Astrocyte (in vitro differentiated cells and primary cell): ENCODE results near the gene MEIOSIN. TPM values are rescaled to one million over a fixed set of nuclear protein-coding genes. Genes with fewer than 3 reads are reported as not detected.

Experiments
- DNase-seq: peaks from one replicate; pipeline ENCODE4 v3.0.0-alpha.2; 2010; ENCODE audit warnings: low read depth
- FAIRE-seq: peaks from 2 replicates; lab custom pipeline; 2011; peaks lifted over from hg19 to GRCh38; lab: Jason Lieb, UNC
- H2AFZ ChIP-seq: 2 replicates; pipeline ENCODE4 v1.6.0; 2012; ENCODE audit warnings: low read depth, low read length, inconsistent platforms
- H3K27ac ChIP-seq: 2 replicates; pipeline ENCODE4 v1.5.1; 2011; ENCODE audit warnings: low read depth, low read length, inconsistent platforms
- H3K27me3 ChIP-seq: 2 replicates; pipeline ENCODE4 v1.6.0; 2011; ENCODE audit warnings: low read length, inconsistent platforms; ENCODE audit not compliant: insufficient read depth
- H3K36me3 ChIP-seq: 2 replicates; pipeline ENCODE4 v1.5.1; 2011; ENCODE audit warnings: low read length, inconsistent platforms; ENCODE audit not compliant: insufficient read depth
- H3K4me1 ChIP-seq: 2 replicates; pipeline ENCODE4 v1.5.1; 2011; ENCODE audit warnings: low read length, inconsistent platforms; ENCODE audit not compliant: insufficient read depth
- H3K4me2 ChIP-seq: 2 replicates; pipeline ENCODE4 v1.6.0; 2012; ENCODE audit warnings: low read length, inconsistent platforms
- H3K4me3 ChIP-seq: 2 replicates; pipeline ENCODE4 v1.5.1; 2011; ENCODE audit warnings: low read depth, mild to moderate bottlenecking, low read length, inconsistent platforms; ENCODE audit not compliant: insufficient read depth
- H3K79me2 ChIP-seq: 2 replicates; pipeline ENCODE4 v1.6.0; 2012; ENCODE audit warnings: mild to moderate bottlenecking, low read length, inconsistent platforms; ENCODE audit not compliant: insufficient read depth
- H3K9ac ChIP-seq: 2 replicates; pipeline ENCODE4 v1.6.0; 2012; ENCODE audit warnings: mild to moderate bottlenecking, low read length, inconsistent platforms
- H3K9me3 ChIP-seq: 2 replicates; pipeline ENCODE4 v1.5.1; 2012; ENCODE audit warnings: low read depth, mild to moderate bottlenecking, low read length, inconsistent platforms; ENCODE audit not compliant: insufficient read depth
- H4K20me1 ChIP-seq: 2 replicates; pipeline ENCODE4 v1.6.0; 2012; ENCODE audit warnings: low read length, inconsistent platforms; ENCODE audit not compliant: insufficient read depth
- H3K27ac Mint-ChIP-seq: one replicate; pipeline ENCODE4 v1.8.0; 2021; ENCODE audit warnings: mild to moderate bottlenecking, mixed read lengths; ENCODE audit not compliant: unreplicated experiment
- H3K27me3 Mint-ChIP-seq: one replicate; pipeline ENCODE4 v1.8.0; 2021; ENCODE audit warnings: low read depth, mixed read lengths; ENCODE audit not compliant: unreplicated experiment
- H3K36me3 Mint-ChIP-seq: one replicate; pipeline ENCODE4 v1.8.0; 2021; ENCODE audit warnings: low read depth, mixed read lengths; ENCODE audit not compliant: unreplicated experiment
- H3K4me1 Mint-ChIP-seq: one replicate; pipeline ENCODE4 v1.8.0; 2021; ENCODE audit warnings: low read depth, mixed read lengths; ENCODE audit not compliant: unreplicated experiment
- H3K4me3 Mint-ChIP-seq: one replicate; pipeline ENCODE4 v1.8.0; 2021; ENCODE audit warnings: mild to moderate bottlenecking, moderate library complexity, mixed read lengths; ENCODE audit not compliant: unreplicated experiment
- H3K9me3 Mint-ChIP-seq: one replicate; pipeline ENCODE4 v1.8.0; 2021; ENCODE audit warnings: mild to moderate bottlenecking, mixed read lengths; ENCODE audit not compliant: unreplicated experiment
- CTCF ChIP-seq: IDR thresholded peaks from 2 replicates; pipeline ENCODE4 v1.5.1; 2011; ENCODE audit warnings: low read depth, mild to moderate bottlenecking, inconsistent platforms, low read length, moderate library complexity; ENCODE audit not compliant: insufficient read depth
- EZH2 ChIP-seq: IDR thresholded peaks from 2 replicates; pipeline ENCODE4 v1.6.1; 2012; ENCODE audit warnings: mild to moderate bottlenecking, low read length, inconsistent platforms; ENCODE audit not compliant: insufficient read depth
- total RNA-seq: library from RNA; stranded (reverse); gene quantifications from 2 replicates; pipeline ENCODE4 v1.2.1, GENCODE V29; 2021

The MEIOSIN gene
- total RNA-seq, 1 donor from 2014 or later = not detected

- H3K27ac ChIP-seq = no peak overlapping the region
- Mint-ChIP-seq H3K27ac (no peak overlapping the region), H3K9me3 (peaks cover 1% of the 10 kb centered on the region), H3K4me1 (no peaks in the 10 kb centered on the region), H3K4me3 (no peak overlapping the region), H3K36me3 (no peaks in the 10 kb centered on the region), H3K27me3 (peaks cover 15% of the 10 kb centered on the region)
- FAIRE-seq (no peak), DNase-seq (no peak)
- H2AFZ ChIP-seq = no peak overlapping the region
- H3K27me3 ChIP-seq = no peaks in the 10 kb centered on the region
- TF ChIP-seq EZH2 (no peak), CTCF (no peak)
- H3K36me3 ChIP-seq = no peaks in the 10 kb centered on the region
- no peak overlapping the region for H3K4me2 ChIP-seq
- no peaks in the 10 kb centered on the region for H4K20me1 ChIP-seq
- no peak overlapping the region for H3K4me3 ChIP-seq
- no peaks in the 10 kb centered on the region for H3K79me2 ChIP-seq
- no peak overlapping the region for H3K9ac ChIP-seq
- H3K4me1 ChIP-seq = no peaks in the 10 kb centered on the region
- H3K9me3 ChIP-seq = no peaks in the 10 kb centered on the region
Measured at GRCh38 chr19:45754323-45754722, 21.1 kb downstream of the MEIOSIN start.

GRCh38 chr19:45757695-45758094 lies 24.5 kb downstream of the MEIOSIN start:
- Mint-ChIP-seq H3K9me3 (peaks cover 1% of the 10 kb centered on the region), H3K27ac (no peak overlapping the region), H3K4me3 (no peak overlapping the region), H3K36me3 (no peaks in the 10 kb centered on the region), H3K4me1 (no peaks in the 10 kb centered on the region), H3K27me3 (peaks cover 20% of the 10 kb centered on the region)
- Histone ChIP-seq H3K4me3 (no peak overlapping the region), H3K9ac (no peak overlapping the region), H3K79me2 (no peaks in the 10 kb centered on the region), H3K27me3 (no peaks in the 10 kb centered on the region), H3K27ac (no peak overlapping the region), H3K4me1 (no peaks in the 10 kb centered on the region), H4K20me1 (no peaks in the 10 kb centered on the region), H3K9me3 (no peaks in the 10 kb centered on the region), H3K4me2 (no peak overlapping the region), H3K36me3 (no peaks in the 10 kb centered on the region), H2AFZ (no peak overlapping the region)
- TF ChIP-seq CTCF = no peak
- no peak for TF ChIP-seq EZH2
- FAIRE-seq (no peak), DNase-seq (no peak)

- no peak overlapping the region for H3K4me3 Mint-ChIP-seq
- peaks cover 2% of the 10 kb centered on the region for H3K4me1 ChIP-seq
- H3K36me3 ChIP-seq = no peaks in the 10 kb centered on the region
- H3K4me3 ChIP-seq = no peak overlapping the region
- H2AFZ ChIP-seq = no peak overlapping the region
- H4K20me1 ChIP-seq = no peaks in the 10 kb centered on the region
- H3K27ac Mint-ChIP-seq = no peak overlapping the region
- H3K27me3 Mint-ChIP-seq = peaks cover 20% of the 10 kb centered on the region
- no peak overlapping the region for H3K27ac ChIP-seq
- TF ChIP-seq CTCF (no peak), EZH2 (no peak)
- DNase-seq = no peak
- no peak overlapping the region for H3K4me2 ChIP-seq
- no peaks in the 10 kb centered on the region for H3K36me3 Mint-ChIP-seq
- no peaks in the 10 kb centered on the region for H3K27me3 ChIP-seq
- H3K9me3 Mint-ChIP-seq = peaks cover 1% of the 10 kb centered on the region
- H3K9ac ChIP-seq = no peak overlapping the region
- FAIRE-seq = no peak
- H3K9me3 ChIP-seq = no peaks in the 10 kb centered on the region
- H3K79me2 ChIP-seq = no peaks in the 10 kb centered on the region
- no peaks in the 10 kb centered on the region for H3K4me1 Mint-ChIP-seq
Measured at GRCh38 chr19:45758921-45759320, 25.7 kb downstream of the MEIOSIN start.
